ENCODE data around the gene ADCY7. TPM values are rescaled to one million over a fixed set of nuclear protein-coding genes. Genes with fewer than 3 reads are reported as not detected.

Gene ADCY7
- total RNA-seq, 1 experiment from 2014 or later: 4.0 TPM

GRCh38 chr16:50245417-50246298 lies 20.7 kb upstream of the ADCY7 start:
- H3K23ac ChIP-seq (ENCODE audit: insufficient read length, low read depth, low read length): no peak overlapping the region
- no peaks in the 10 kb centered on the region for H3K9me3 ChIP-seq (ENCODE audit: control insufficient read depth, low read depth, low read length)
- H2AFZ ChIP-seq (ENCODE audit: low read length): no peak overlapping the region
- no peaks in the 10 kb centered on the region for H3K4me1 ChIP-seq (ENCODE audit: insufficient read depth, low read length)
- H3K27me3 ChIP-seq (ENCODE audit: insufficient read depth, low read length): peaks cover 6% of the 10 kb centered on the region
- H4K5ac ChIP-seq (ENCODE audit: insufficient read length, low read depth, low read length): no peak overlapping the region
- Mint-ChIP-seq H3K27me3 (ENCODE audit: low read depth) (peaks cover 36% of the 10 kb centered on the region), H3K9me3 (no peaks in the 10 kb centered on the region), H3K27ac (no peak overlapping the region), H3K36me3 (ENCODE audit: insufficient read depth in 1 of 3, low read depth in 3 of 3) (no peaks in the 10 kb centered on the region), H3K4me3 (peak overlapping the region; percentile 61 to 76), H3K4me1 (peaks cover 21 to 40% of the 10 kb centered on the region in 2 experiments)
- H2BK20ac ChIP-seq (ENCODE audit: low read depth, low read length, poor library complexity, severe bottlenecking): no peak overlapping the region
- no peak overlapping the region for H4K8ac ChIP-seq (replicated peaks; ENCODE audit: insufficient read length, low read depth, low read length)
- H3K79me2 ChIP-seq (ENCODE audit: insufficient read depth, low read length): no peaks in the 10 kb centered on the region
- no peak overlapping the region for H3K18ac ChIP-seq (ENCODE audit: insufficient read length, low read depth, low read length)
- no peak overlapping the region for H3T11ph ChIP-seq (ENCODE audit: low read length)
- H2BK5ac ChIP-seq (ENCODE audit: insufficient read length, low read length): no peak overlapping the region
- peak overlapping the region; percentile 46 for H3K4me2 ChIP-seq (ENCODE audit: insufficient read depth, insufficient read length, low read length)
- H3K79me1 ChIP-seq (ENCODE audit: insufficient read depth, low read depth, low read length, poor library complexity, severe bottlenecking): no peaks in the 10 kb centered on the region
- H3K9ac ChIP-seq (ENCODE audit: extremely low read depth, insufficient read length, low read length): no peak overlapping the region
- no peak overlapping the region for H3K14ac ChIP-seq (ENCODE audit: insufficient read depth, low read length)
- H2BK120ac ChIP-seq (ENCODE audit: low read depth, low read length, poor library complexity, severe bottlenecking): no peak overlapping the region
- H3K4ac ChIP-seq (ENCODE audit: low read depth, low read length): no peak overlapping the region
- TF ChIP-seq CTCF (conservative IDR thresholded peaks at IDR 0.05): no peak
- H2AK5ac ChIP-seq (ENCODE audit: insufficient read length, low read length): no peak overlapping the region
- no peak overlapping the region for H2BK15ac ChIP-seq (ENCODE audit: low read depth, low read length)
- H2BK12ac ChIP-seq (ENCODE audit: insufficient read length, low read depth, low read length): no peak overlapping the region
- no peak overlapping the region for H3K56ac ChIP-seq (ENCODE audit: insufficient read length, low read depth, low read length)
- no peak overlapping the region for H4K91ac ChIP-seq (ENCODE audit: insufficient read length, low read depth, low read length)
- H3K23me2 ChIP-seq (ENCODE audit: insufficient read length, low read depth, low read length, poor library complexity, severe bottlenecking): peaks cover 5% of the 10 kb centered on the region
- no peaks in the 10 kb centered on the region for H4K20me1 ChIP-seq (ENCODE audit: control insufficient read depth, insufficient read depth, insufficient read length)
- no CpG with 5 or more reads among the region's 74 CpGs for WGBS (ENCODE audit: extremely low coverage, insufficient read length, low lambda C conversion rate)
- H3K27ac ChIP-seq (ENCODE audit: insufficient read length, low read depth, low read length): no peak overlapping the region
- no peak for DNase-seq

All from H9 (cell line).